VCaP (cell line): ENCODE measurements around the gene UBXN2A.
A peak's percentile ranks its signal among the peaks of the same experiment; 100 is the strongest.

ENCODE experiments used
- H3K27ac ChIP-seq: fragments of 450-650 bp; 2 replicates; pipeline ENCODE4 v1.5.1; 2017
- TF ChIP-seq, protein P1 (sequence below): fragments of 450-650 bp; conservative IDR thresholded peaks from 2 replicates; pipeline ENCODE4 v1.5.1; 2017; ENCODE audit warnings: mild to moderate bottlenecking, moderate library complexity

UBXN2A gene

DNA sequence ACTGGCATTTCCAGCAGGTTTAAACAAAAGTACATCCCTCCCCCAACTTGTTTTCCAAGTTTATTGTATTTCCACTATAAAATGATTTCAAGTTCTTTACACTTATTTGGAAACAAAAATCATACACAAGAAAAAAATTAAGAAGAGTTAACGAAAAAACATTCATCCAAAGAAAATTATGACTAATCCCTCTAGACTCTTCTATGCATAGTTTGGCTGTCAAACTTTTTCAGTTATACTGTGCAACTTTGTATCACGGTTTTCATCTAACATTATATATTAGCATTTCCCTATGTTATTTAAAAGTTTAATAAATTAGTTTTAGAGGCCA lies 106.3 kb downstream of the UBXN2A start:
- peak overlapping the region; percentile 66; the same call in 1 of the 2 replicates for H3K27ac ChIP-seq
- TF ChIP-seq, protein P1, sequence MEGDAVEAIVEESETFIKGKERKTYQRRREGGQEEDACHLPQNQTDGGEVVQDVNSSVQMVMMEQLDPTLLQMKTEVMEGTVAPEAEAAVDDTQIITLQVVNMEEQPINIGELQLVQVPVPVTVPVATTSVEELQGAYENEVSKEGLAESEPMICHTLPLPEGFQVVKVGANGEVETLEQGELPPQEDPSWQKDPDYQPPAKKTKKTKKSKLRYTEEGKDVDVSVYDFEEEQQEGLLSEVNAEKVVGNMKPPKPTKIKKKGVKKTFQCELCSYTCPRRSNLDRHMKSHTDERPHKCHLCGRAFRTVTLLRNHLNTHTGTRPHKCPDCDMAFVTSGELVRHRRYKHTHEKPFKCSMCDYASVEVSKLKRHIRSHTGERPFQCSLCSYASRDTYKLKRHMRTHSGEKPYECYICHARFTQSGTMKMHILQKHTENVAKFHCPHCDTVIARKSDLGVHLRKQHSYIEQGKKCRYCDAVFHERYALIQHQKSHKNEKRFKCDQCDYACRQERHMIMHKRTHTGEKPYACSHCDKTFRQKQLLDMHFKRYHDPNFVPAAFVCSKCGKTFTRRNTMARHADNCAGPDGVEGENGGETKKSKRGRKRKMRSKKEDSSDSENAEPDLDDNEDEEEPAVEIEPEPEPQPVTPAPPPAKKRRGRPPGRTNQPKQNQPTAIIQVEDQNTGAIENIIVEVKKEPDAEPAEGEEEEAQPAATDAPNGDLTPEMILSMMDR, result no peak

- TF ChIP-seq, protein P1, result no peak
- H3K27ac ChIP-seq, result peak within 1 kb of the TSS; percentile 66
Observed at GRCh38 chr2:24046930-24047702, 106.9 kb downstream of the UBXN2A start, which contains the start of gene WDCP. Gene WDCP (minus strand): TSS chr2:24047391. CDS start chr2:24039494, 7,897 bp downstream.

DNA sequence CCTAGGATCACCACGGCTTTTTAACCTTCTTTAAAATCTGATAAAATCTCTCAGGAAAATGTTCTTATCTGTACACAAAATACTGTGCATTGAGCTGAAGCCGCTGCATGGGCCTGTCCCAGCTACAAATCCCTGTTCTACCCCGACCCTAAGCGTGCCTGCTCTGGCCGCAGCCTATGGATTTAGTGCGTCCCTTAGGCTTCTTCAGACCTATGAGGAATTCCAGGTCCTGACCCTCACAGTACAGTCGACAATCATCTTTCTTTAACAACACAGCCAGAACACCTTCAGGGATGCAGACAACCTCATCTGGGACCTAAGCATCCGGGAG lies 107.4 kb downstream of the UBXN2A start:
- TF ChIP-seq, protein P1, result no peak
- peak overlapping the region; percentile 66 for H3K27ac ChIP-seq

GRCh38 chr2:24048769-24049484 lies 108.7 kb downstream of the UBXN2A start:
- TF ChIP-seq, protein P1, result no peak
- H3K27ac ChIP-seq, result peak overlapping the region; percentile 63; the same call in 1 of the 2 replicates

DNA sequence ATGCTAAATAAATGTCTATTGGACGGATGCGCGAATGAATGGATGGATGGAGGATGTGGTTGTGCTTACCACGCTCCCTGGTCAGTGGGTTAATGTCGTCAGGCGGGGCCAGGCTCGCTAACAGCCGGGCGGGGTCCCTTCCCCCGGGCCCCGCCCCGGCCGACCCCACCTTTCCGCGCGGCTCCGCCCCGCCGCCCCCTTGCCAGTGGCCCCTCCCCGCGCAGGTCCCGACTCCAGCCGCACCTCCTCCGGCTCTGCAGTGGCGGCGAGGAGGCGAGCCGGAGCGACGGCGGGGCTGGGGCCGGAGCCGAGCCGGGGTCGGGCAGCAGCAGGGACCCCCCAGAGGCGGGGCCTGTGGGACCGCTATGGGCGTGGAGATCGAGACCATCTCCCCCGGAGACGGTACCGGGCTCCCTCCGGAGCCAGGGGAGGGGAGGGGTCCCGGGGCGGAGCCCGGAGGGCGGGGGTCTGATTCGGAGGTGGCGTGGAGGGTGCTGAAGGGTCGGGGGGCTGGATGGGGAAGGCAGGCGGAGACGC lies 109.3 kb downstream of the UBXN2A start, which contains the start of gene FKBP1B:
Gene FKBP1B, plus strand, starts transcription at position 257 of the 537 bp plus-strand sequence. Its CDS starts 109 bp downstream, at position 366.
- TF ChIP-seq, protein P1, result no peak
- H3K27ac ChIP-seq, result peak within 1 kb of the TSS; percentile 63

GRCh38 chr2:24050041-24050979 lies 110.0 kb downstream of the UBXN2A start:
- peak overlapping the region; percentile 63 for H3K27ac ChIP-seq

More at GRCh38 chr2:24050041-24050979, 110.0 kb downstream of the UBXN2A start:
- TF ChIP-seq, protein P1, result no peak
